Activated CD4-positive, CD25-positive, alpha-beta regulatory T cell treated with anti-CD3 and anti-CD28 coated beads, Interleukin-2, amount 50 U/mL, for 16 hours (primary cell): Measurements from ENCODE around the gene LONP1.
A peak's percentile ranks its signal among the peaks of the same experiment; 100 is the strongest.
"Not testable (repeated sequence)": the region's sequence is repeated elsewhere in the genome, so short reads cannot be mapped to it uniquely, and the experiment has no call there.

ENCODE experiments used
- DNase-seq: peaks from one replicate; pipeline ENCODE4 v3.0.0-alpha.2; 2020; ENCODE audit warnings: low read depth, low spot score

Gene LONP1

GRCh38 chr19:5719961-5720790, at the start of gene LONP1, which contains the start of gene CATSPERD:
TSS of gene LONP1 (minus strand) at chr19:5720146. CDS start at chr19:5720132, 14 bp downstream.
TSS of gene CATSPERD (plus strand) at chr19:5720637. CDS start at chr19:5720738, 101 bp downstream.
- peak; percentile 97 for DNase-seq

GRCh38 chr19:5767949-5768348, 48.0 kb upstream of the LONP1 start:
- no peak for DNase-seq

GRCh38 chr19:5765220-5765619, 45.3 kb upstream of the LONP1 start:
- no peak for DNase-seq

GRCh38 chr19:5762608-5763217, 42.8 kb upstream of the LONP1 start:
- no peak for DNase-seq

GRCh38 chr19:5753743-5754142, 33.8 kb upstream of the LONP1 start:
- DNase-seq = no peak

- DNase-seq = no peak
These were observed 31.8 kb upstream of the LONP1 start for GRCh38 chr19:5751709-5752108.

GRCh38 chr19:5749505-5749904, 29.6 kb upstream of the LONP1 start:
- no peak for DNase-seq

GRCh38 chr19:5748920-5749319, 29.0 kb upstream of the LONP1 start:
- DNase-seq = not testable (repeated sequence)

GRCh38 chr19:5744999-5745398, 25.1 kb upstream of the LONP1 start:
- not testable (repeated sequence) for DNase-seq

- DNase-seq = no peak
These were observed 23.7 kb upstream of the LONP1 start for GRCh38 chr19:5743630-5744029.

GRCh38 chr19:5742051-5742450, 22.1 kb upstream of the LONP1 start:
- DNase-seq = no peak

- DNase-seq = no peak
These were observed 18.5 kb upstream of the LONP1 start for GRCh38 chr19:5738423-5738822.

- DNase-seq = not testable (repeated sequence)
These were observed 13.2 kb upstream of the LONP1 start for GRCh38 chr19:5733172-5733571.

GRCh38 chr19:5727453-5728050, 7.6 kb upstream of the LONP1 start:
- no peak for DNase-seq

GRCh38 chr19:5719274-5719960, 529 bp downstream of the LONP1 start:
- no peak for DNase-seq

- DNase-seq = peak; percentile 28
These were observed 1.2 kb downstream of the LONP1 start for GRCh38 chr19:5718579-5719273.

GRCh38 chr19:5718037-5718578, 1.8 kb downstream of the LONP1 start:
- DNase-seq = no peak

GRCh38 chr19:5717215-5717935, 2.6 kb downstream of the LONP1 start:
- no peak for DNase-seq

GRCh38 chr19:5714816-5715215, 5.1 kb downstream of the LONP1 start:
- no peak for DNase-seq

GRCh38 chr19:5713228-5713627, 6.7 kb downstream of the LONP1 start:
- no peak for DNase-seq
